Vagina (tissue), 2 donors: ENCODE results near the gene FAM118B. TPM values are rescaled to one million over a fixed set of nuclear protein-coding genes. Genes with fewer than 3 reads are reported as not detected.

Experiments
- DNase-seq, 2 donors: peaks; one replicate each; pipeline ENCODE4 v3.0.0-alpha.2; 2017; ENCODE audit errors: extremely low spot score in 2 of 2
- H3K27ac ChIP-seq: fragments of 200-600 bp; sonication (generic); one replicate; pipeline ENCODE4 v1.5.1; 2019
- H3K27me3 ChIP-seq: fragments of 200-600 bp; sonication (generic); one replicate; pipeline ENCODE4 v1.5.1; 2019
- H3K36me3 ChIP-seq, 2 donors: fragments of 200-600 bp; sonication (generic); one replicate each; pipeline ENCODE4 v1.5.1; 2017 to 2019
- H3K4me1 ChIP-seq: fragments of 200-600 bp; sonication (generic); one replicate; pipeline ENCODE4 v1.5.1; 2019
- H3K4me3 ChIP-seq, 2 donors: fragments of 200-600 bp; sonication (generic); 1 replicate in 1 of 2; 2 replicates in 1 of 2; pipeline ENCODE4 v1.5.1; 2016 to 2019
- H3K9me3 ChIP-seq: fragments of 200-600 bp; sonication (generic); one replicate; pipeline ENCODE4 v1.5.1; 2019
- CTCF ChIP-seq, 3 experiments: fragments of 450-650 bp in 2 of 3; fragments of 200-600 bp in 1 of 3; sonication (generic) in 1 of 3; IDR thresholded peaks; one replicate each; pipeline ENCODE4 v1.5.1; 2017 to 2019; ENCODE audit warnings: antibody characterized with exemption in 3 of 3, mild to moderate bottlenecking in 2 of 3, moderate library complexity in 2 of 3
- POLR2A ChIP-seq, 2 donors: fragments of 450-650 bp; IDR thresholded peaks; one replicate each; pipeline ENCODE4 v1.6.1; 2017; ENCODE audit warnings: antibody characterized with exemption in 2 of 2, mild to moderate bottlenecking in 2 of 2, moderate library complexity in 2 of 2
- POLR2AphosphoS5 ChIP-seq, 2 donors: sonication (generic); formaldehyde crosslinking; IDR thresholded peaks; one replicate each; pipeline ENCODE4 v1.9.0; 2017; ENCODE audit warnings: antibody characterized with exemption in 2 of 2, mild to moderate bottlenecking in 2 of 2, low read depth in 1 of 2; ENCODE audit not compliant: insufficient read depth in 1 of 2
- intact Hi-C: fragments of 100-400 bp; cut with DNase I; formaldehyde crosslinking; loops from one replicate; pipeline ENCODE4 v1.15.1; 2023
- total RNA-seq: library from RNA; depleted of rRNA; stranded (reverse); fragments of >200 nt; gene quantifications from one replicate; pipeline ENCODE4 v1.2.3, GENCODE V29; 2016

The FAM118B gene
- total RNA-seq, 1 donor from 2014 or later: 14.7 TPM

- Histone ChIP-seq H3K4me1 (peaks cover 21% of the 10 kb centered on the region), H3K27ac (no peak overlapping the region), H3K27me3 (no peaks in the 10 kb centered on the region), H3K36me3 (no peaks in the 10 kb centered on the region), H3K4me3 (no peak overlapping the region), H3K9me3 (no peaks in the 10 kb centered on the region)
- DNase-seq: no peak
- TF ChIP-seq POLR2A (IDR thresholded peaks at IDR 0.05) (no peak), CTCF (IDR thresholded peaks at IDR 0.05) (no peak), POLR2AphosphoS5 (IDR thresholded peaks at IDR 0.05; ENCODE audit: insufficient read depth in 1 of 2, low read depth in 1 of 2) (no peak)
- intact Hi-C loops: no loop called here
Observed at GRCh38 chr11:126169291-126169690, 42.3 kb upstream of the FAM118B start.

- TF ChIP-seq POLR2AphosphoS5 (IDR thresholded peaks at IDR 0.05; ENCODE audit: insufficient read depth in 1 of 2, low read depth in 1 of 2) (no peak), POLR2A (IDR thresholded peaks at IDR 0.05) (no peak), CTCF (IDR thresholded peaks at IDR 0.05) (no peak)
- H3K27ac ChIP-seq: no peak overlapping the region
Observed at GRCh38 chr11:126172596-126173038, 39.0 kb upstream of the FAM118B start.

GRCh38 chr11:126173257-126173656 lies 38.3 kb upstream of the FAM118B start:
- intact Hi-C loops: no loop called here
- Histone ChIP-seq H3K4me1 (peaks cover 19% of the 10 kb centered on the region), H3K27me3 (no peaks in the 10 kb centered on the region), H3K4me3 (no peak overlapping the region), H3K36me3 (no peaks in the 10 kb centered on the region), H3K27ac (no peak overlapping the region), H3K9me3 (no peaks in the 10 kb centered on the region)
- no peak for DNase-seq
- no peak for TF ChIP-seq POLR2AphosphoS5 (IDR thresholded peaks at IDR 0.05; ENCODE audit: insufficient read depth in 1 of 2, low read depth in 1 of 2)
- no peak for TF ChIP-seq POLR2A (IDR thresholded peaks at IDR 0.05)
- no peak for TF ChIP-seq CTCF (IDR thresholded peaks at IDR 0.05)

More at GRCh38 chr11:126172596-126173038, 39.0 kb upstream of the FAM118B start:
- Histone ChIP-seq H3K27me3 (no peaks in the 10 kb centered on the region), H3K4me1 (peaks cover 19% of the 10 kb centered on the region), H3K9me3 (no peaks in the 10 kb centered on the region), H3K4me3 (no peak overlapping the region), H3K36me3 (no peaks in the 10 kb centered on the region)
- DNase-seq: no peak
- intact Hi-C loops: no loop called here

GRCh38 chr11:126174816-126175215 lies 36.8 kb upstream of the FAM118B start:
- no peaks in the 10 kb centered on the region for H3K36me3 ChIP-seq
- intact Hi-C loops: no loop called here
- TF ChIP-seq CTCF (IDR thresholded peaks at IDR 0.05): no peak
- TF ChIP-seq POLR2AphosphoS5 (IDR thresholded peaks at IDR 0.05; ENCODE audit: insufficient read depth in 1 of 2, low read depth in 1 of 2): no peak
- TF ChIP-seq POLR2A (IDR thresholded peaks at IDR 0.05): no peak
- H3K4me3 ChIP-seq: no peak overlapping the region
- no peaks in the 10 kb centered on the region for H3K9me3 ChIP-seq
- no peak for DNase-seq
- H3K27ac ChIP-seq: no peak overlapping the region
- no peaks in the 10 kb centered on the region for H3K27me3 ChIP-seq
- H3K4me1 ChIP-seq: peaks cover 19% of the 10 kb centered on the region

GRCh38 chr11:126175393-126175792 lies 36.2 kb upstream of the FAM118B start:
- Histone ChIP-seq H3K9me3 (no peaks in the 10 kb centered on the region), H3K4me3 (no peak overlapping the region), H3K36me3 (no peaks in the 10 kb centered on the region), H3K4me1 (peaks cover 19% of the 10 kb centered on the region), H3K27ac (no peak overlapping the region), H3K27me3 (no peaks in the 10 kb centered on the region)
- intact Hi-C loops: no loop called here
- no peak for TF ChIP-seq CTCF (IDR thresholded peaks at IDR 0.05)
- no peak for TF ChIP-seq POLR2A (IDR thresholded peaks at IDR 0.05)
- no peak for TF ChIP-seq POLR2AphosphoS5 (IDR thresholded peaks at IDR 0.05; ENCODE audit: insufficient read depth in 1 of 2, low read depth in 1 of 2)
- no peak for DNase-seq
